GM19324 (cell line): ENCODE results near the gene TMEM108.

Experiments used
- ATAC-seq: cut with Tn5 transposase; IDR thresholded peaks from one replicate; pipeline ENCODE4 v1.9.1; 2021; ENCODE audit warnings: mild to moderate bottlenecking, moderate library complexity; ENCODE audit not compliant: unreplicated experiment, low FRiP score

Gene TMEM108

GRCh38 chr3:133374708-133375402 lies 336.7 kb downstream of the TMEM108 start:
- no peak for ATAC-seq

GRCh38 chr3:133375403-133375745 lies 337.2 kb downstream of the TMEM108 start:
- ATAC-seq, result no peak

GRCh38 chr3:133376810-133377209 lies 338.6 kb downstream of the TMEM108 start:
- ATAC-seq, result no peak

- ATAC-seq, result no peak
Observed at GRCh38 chr3:133377396-133377795, 339.2 kb downstream of the TMEM108 start.

- ATAC-seq, result no peak
Observed at GRCh38 chr3:133379926-133380325, 341.7 kb downstream of the TMEM108 start.

- no peak for ATAC-seq
Observed at GRCh38 chr3:133380481-133381225, 342.5 kb downstream of the TMEM108 start.

- ATAC-seq, result no peak
Observed at GRCh38 chr3:133381346-133382109, 343.3 kb downstream of the TMEM108 start.

- no peak for ATAC-seq
Observed at GRCh38 chr3:133383175-133383574, 345.0 kb downstream of the TMEM108 start.

GRCh38 chr3:133383741-133384140 lies 345.6 kb downstream of the TMEM108 start:
- ATAC-seq, result no peak

- ATAC-seq, result peak; percentile 84
Observed at GRCh38 chr3:133384331-133385027, 346.3 kb downstream of the TMEM108 start.

GRCh38 chr3:133386876-133387275 lies 348.7 kb downstream of the TMEM108 start:
- no peak for ATAC-seq

- no peak for ATAC-seq
Observed at GRCh38 chr3:133387341-133387740, 349.1 kb downstream of the TMEM108 start.

GRCh38 chr3:133388696-133389395 lies 350.7 kb downstream of the TMEM108 start:
- ATAC-seq, result no peak

GRCh38 chr3:133390715-133391114 lies 352.5 kb downstream of the TMEM108 start:
- no peak for ATAC-seq

GRCh38 chr3:133393204-133393603 lies 355.0 kb downstream of the TMEM108 start:
- no peak for ATAC-seq

- ATAC-seq, result no peak
Observed at GRCh38 chr3:133393691-133394474, 355.7 kb downstream of the TMEM108 start.

GRCh38 chr3:133394561-133395311 lies 356.5 kb downstream of the TMEM108 start:
- ATAC-seq, result no peak

GRCh38 chr3:133396906-133397305 lies 358.7 kb downstream of the TMEM108 start:
- no peak for ATAC-seq
